Loucy (cell line): ENCODE data around the gene ADORA3.

Source experiments
- H2AFZ ChIP-seq: fragments of 200-600 bp; sonication (generic); 2 replicates; pipeline ENCODE4 v1.6.0; 2016; ENCODE audit warnings: antibody characterized with exemption, mild to moderate bottlenecking, low read length, moderate library complexity
- H3F3A ChIP-seq: fragments of 200-600 bp; 2 replicates; pipeline ENCODE4 v1.6.0; 2016; ENCODE audit warnings: antibody characterized with exemption, low read depth, mild to moderate bottlenecking
- H3K27me3 ChIP-seq: fragments of 200-600 bp; sonication (generic); 2 replicates; pipeline ENCODE4 v1.6.1; 2014; ENCODE audit warnings: low read length, mild to moderate bottlenecking; ENCODE audit not compliant: insufficient read depth, poor library complexity, severe bottlenecking
- H3K36me3 ChIP-seq: fragments of 200-600 bp; sonication (generic); 2 replicates; pipeline ENCODE4 v1.6.1; 2016; ENCODE audit warnings: low read length; ENCODE audit not compliant: insufficient read depth
- H3K4me1 ChIP-seq: fragments of 200-600 bp; sonication (generic); 2 replicates; pipeline ENCODE4 v1.5.1; 2014; ENCODE audit warnings: low read length, mild to moderate bottlenecking; ENCODE audit not compliant: insufficient read depth, poor library complexity, severe bottlenecking
- H3K4me2 ChIP-seq: fragments of 200-600 bp; sonication (generic); 2 replicates; pipeline ENCODE4 v1.6.0; 2014; ENCODE audit warnings: antibody characterized with exemption, low read length, low read depth, mild to moderate bottlenecking; ENCODE audit not compliant: poor library complexity, severe bottlenecking
- H3K4me3 ChIP-seq: fragments of 200-600 bp; sonication (generic); 2 replicates; pipeline ENCODE4 v1.5.1; 2014; ENCODE audit warnings: low read length, mild to moderate bottlenecking, mixed read lengths; ENCODE audit not compliant: poor library complexity, severe bottlenecking
- H3K79me2 ChIP-seq: fragments of 200-600 bp; sonication (generic); 2 replicates; pipeline ENCODE4 v1.6.1; 2014; ENCODE audit warnings: low read length; ENCODE audit not compliant: insufficient read depth
- H3K9ac ChIP-seq: fragments of 200-600 bp; sonication (generic); 2 replicates; pipeline ENCODE4 v1.6.0; 2014; ENCODE audit warnings: mild to moderate bottlenecking, low read depth, low read length, moderate library complexity; ENCODE audit not compliant: poor library complexity, severe bottlenecking
- H3K9me2 ChIP-seq: fragments of 200-600 bp; sonication (generic); replicated peaks from 2 replicates; pipeline ENCODE4 v1.6.1; 2016; ENCODE audit warnings: low read depth, low read length, mixed read lengths
- H3K9me3 ChIP-seq: fragments of 200-600 bp; sonication (generic); 2 replicates; pipeline ENCODE4 v1.6.1; 2014; ENCODE audit warnings: mild to moderate bottlenecking, antibody characterized with exemption, low read length, low read depth; ENCODE audit not compliant: insufficient read depth
- H4K20me1 ChIP-seq: fragments of 200-600 bp; sonication (generic); 2 replicates; pipeline ENCODE4 v1.6.0; 2014; ENCODE audit warnings: antibody characterized with exemption, low read length, mild to moderate bottlenecking; ENCODE audit not compliant: insufficient read depth, poor library complexity, severe bottlenecking
- CTCF ChIP-seq: fragments of 200-600 bp; sonication (generic); conservative IDR thresholded peaks from 2 replicates; pipeline ENCODE4 v1.5.1; 2014; ENCODE audit warnings: mild to moderate bottlenecking, antibody characterized with exemption, low read length
- EZH2phosphoT487 ChIP-seq: fragments of 200-600 bp; IDR thresholded peaks from 2 replicates; pipeline ENCODE4 v1.6.1; 2018; ENCODE audit warnings: antibody characterized with exemption, mild to moderate bottlenecking, moderate library complexity, borderline replicate concordance

ADORA3 gene

GRCh38 chr1:111540928-111541327 is 37.5 kb upstream of the ADORA3 start:
- Histone ChIP-seq H3K79me2 (no peaks in the 10 kb centered on the region), H3K9me2 (no peaks in the 10 kb centered on the region), H3K9ac (no peak overlapping the region), H3K4me1 (no peaks in the 10 kb centered on the region), H3K4me3 (no peak overlapping the region), H2AFZ (peak overlapping the region; percentile 9; the same call in 1 of the 2 replicates), H3K4me2 (no peak overlapping the region), H3K36me3 (no peaks in the 10 kb centered on the region), H3K9me3 (no peaks in the 10 kb centered on the region), H3F3A (no peaks in the 10 kb centered on the region), H4K20me1 (no peaks in the 10 kb centered on the region), H3K27me3 (no peaks in the 10 kb centered on the region)
- TF ChIP-seq EZH2phosphoT487 = no peak
- TF ChIP-seq CTCF = no peak

GRCh38 chr1:111538343-111539025 is 35.1 kb upstream of the ADORA3 start:
- H4K20me1 ChIP-seq = no peaks in the 10 kb centered on the region
- no peaks in the 10 kb centered on the region for H3K4me1 ChIP-seq
- H3K9me3 ChIP-seq = no peaks in the 10 kb centered on the region
- H3K9me2 ChIP-seq = no peaks in the 10 kb centered on the region
- H2AFZ ChIP-seq = no peak overlapping the region
- H3K9ac ChIP-seq = no peak overlapping the region
- no peak overlapping the region for H3K4me3 ChIP-seq
- no peaks in the 10 kb centered on the region for H3K27me3 ChIP-seq
- H3K79me2 ChIP-seq = no peaks in the 10 kb centered on the region
- TF ChIP-seq CTCF = no peak
- no peak for TF ChIP-seq EZH2phosphoT487
- no peak overlapping the region for H3K4me2 ChIP-seq
- H3K36me3 ChIP-seq = no peaks in the 10 kb centered on the region
- no peaks in the 10 kb centered on the region for H3F3A ChIP-seq

- Histone ChIP-seq H2AFZ (no peak overlapping the region), H3K27me3 (no peaks in the 10 kb centered on the region), H3K4me1 (no peaks in the 10 kb centered on the region), H3K79me2 (no peaks in the 10 kb centered on the region), H3K9me3 (no peaks in the 10 kb centered on the region), H3K36me3 (no peaks in the 10 kb centered on the region), H3K9ac (no peak overlapping the region), H4K20me1 (no peaks in the 10 kb centered on the region), H3K4me2 (no peak overlapping the region), H3K9me2 (no peaks in the 10 kb centered on the region), H3F3A (no peaks in the 10 kb centered on the region), H3K4me3 (no peak overlapping the region)
- TF ChIP-seq CTCF = no peak
- no peak for TF ChIP-seq EZH2phosphoT487
Measured at GRCh38 chr1:111535256-111536191, 32.1 kb upstream of the ADORA3 start.
